H1 (cell line): ENCODE measurements around the gene LBH. TPM values are rescaled to one million over a fixed set of nuclear protein-coding genes. Genes with fewer than 3 reads are reported as not detected.

Experiments used
- ASH2L ChIP-seq: fragments of 200-600, 300-600 bp; sonication (generic); IDR thresholded peaks from one replicate; pipeline ENCODE4 v1.7.1; 2017; ENCODE audit warnings: low read length
- CHD1 ChIP-seq: IDR thresholded peaks from 2 replicates; pipeline ENCODE4 v1.6.1; 2012; ENCODE audit warnings: low read depth, low read length, improper control_type of control experiment
- JUND ChIP-seq: IDR thresholded peaks from 2 replicates; pipeline ENCODE4 v1.6.1; 2011; ENCODE audit warnings: mild to moderate bottlenecking, improper control_type of control experiment, low read length
- NANOG ChIP-seq: IDR thresholded peaks from 2 replicates; pipeline ENCODE4 v1.6.1; 2011; ENCODE audit warnings: low read length, low read depth, mild to moderate bottlenecking, inconsistent platforms; ENCODE audit not compliant: insufficient read depth, poor library complexity, severe bottlenecking
- RAD21 ChIP-seq, 2 experiments: IDR thresholded peaks in 1 of 2; conservative IDR thresholded peaks in 1 of 2; 2 replicates each; pipeline ENCODE4 v1.6.1; 2011; ENCODE audit warnings: low read depth in 2 of 2, low read length in 2 of 2, improper control_type of control experiment in 1 of 2, inconsistent platforms in 1 of 2, mild to moderate bottlenecking in 1 of 2, moderate library complexity in 1 of 2
- RNF2 ChIP-seq: fragments of 200-900, 300-1000 bp; sonication (generic); IDR thresholded peaks from 2 replicates; pipeline ENCODE4 v1.7.1; 2016; ENCODE audit warnings: borderline replicate concordance, low read depth, mild to moderate bottlenecking, antibody characterized with exemption, low read length; ENCODE audit not compliant: poor library complexity, severe bottlenecking; ENCODE audit errors: missing control alignments
- TCF12 ChIP-seq: IDR thresholded peaks from 2 replicates; pipeline ENCODE4 v1.6.1; 2011; ENCODE audit warnings: low read depth, mild to moderate bottlenecking, low read length
- YY1 ChIP-seq: IDR thresholded peaks from 2 replicates; pipeline ENCODE4 v1.6.1; 2011; ENCODE audit warnings: low read depth, mild to moderate bottlenecking, low read length
- polyA plus RNA-seq, 7 experiments: library from polyadenylated mRNA; depleted of rRNA in 3 of 7; stranded (reverse) in 5 of 7; unstranded in 2 of 7; fragments of >200 nt in 5 of 7; fragments of 200-250 nt in 2 of 7; gene quantifications; 1 replicate in 5 of 7; 2 replicates in 1 of 7; 4 replicates in 1 of 7; pipeline versions ENCODE4 v1.2.1 to v1.2.3, GENCODE V29; 2011 to 2013; ENCODE audit warnings: missing spikeins in 2 of 7, mixed read lengths in 2 of 7
- total RNA-seq: library from RNA; stranded (reverse); fragmentation: NEBNext Ultra II Directional; extraction: Animal tissue kit (Norgen Biotek cat#: 25700); gene quantifications from 2 replicates; pipeline ENCODE4 v1.2.1, GENCODE V29; 2021

Gene LBH
- total and polyA plus RNA-seq, 2 of the 8 experiments (the other 6 are each of a cell fraction or from before 2014, with no cell fraction given) = 25.7 to 34.5 TPM

DNA sequence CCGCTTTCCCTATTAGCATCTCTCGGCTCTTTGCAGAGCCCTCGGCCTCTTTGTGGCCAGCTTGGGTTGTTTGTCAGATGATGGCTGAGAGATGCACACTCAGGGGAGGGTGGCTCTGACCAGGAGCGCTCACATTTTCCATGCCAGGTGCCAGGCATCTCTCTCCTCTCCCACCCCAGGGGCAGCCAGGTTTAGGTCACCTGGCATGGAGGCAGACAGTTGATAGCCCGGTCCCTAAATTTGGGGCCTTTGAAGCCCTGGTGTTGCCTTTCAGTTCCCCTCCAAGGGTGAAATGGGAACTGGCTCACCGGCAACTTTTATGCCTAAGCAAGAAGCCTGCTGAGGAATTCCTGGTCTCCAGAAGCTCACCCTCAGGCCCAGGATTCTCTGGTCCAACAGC lies 19.1 kb downstream of the LBH start (continued):
- TF ChIP-seq JUND (no peak), YY1 (no peak), ASH2L (no peak), RNF2 (no peak), CHD1 (no peak), TCF12 (no peak), RAD21 (IDR thresholded peaks at IDR 0.05 in 1 of 2, conservative IDR thresholded peaks at IDR 0.05 in 1 of 2; ENCODE audit: low read depth in 2 of 2, low read length in 2 of 2) (no peak), NANOG (no peak)
